ENCODE measurements around the gene CYP4F2. TPM values are rescaled to one million over a fixed set of nuclear protein-coding genes. Genes with fewer than 3 reads are reported as not detected.
"Not testable (repeated sequence)": the region's sequence is repeated elsewhere in the genome, so short reads cannot be mapped to it uniquely, and the experiment has no call there.

The CYP4F2 gene
- polyA plus RNA-seq (2013, experiment 1 of 2): not detected
- polyA plus RNA-seq (2013, experiment 2 of 2): not detected

DNA sequence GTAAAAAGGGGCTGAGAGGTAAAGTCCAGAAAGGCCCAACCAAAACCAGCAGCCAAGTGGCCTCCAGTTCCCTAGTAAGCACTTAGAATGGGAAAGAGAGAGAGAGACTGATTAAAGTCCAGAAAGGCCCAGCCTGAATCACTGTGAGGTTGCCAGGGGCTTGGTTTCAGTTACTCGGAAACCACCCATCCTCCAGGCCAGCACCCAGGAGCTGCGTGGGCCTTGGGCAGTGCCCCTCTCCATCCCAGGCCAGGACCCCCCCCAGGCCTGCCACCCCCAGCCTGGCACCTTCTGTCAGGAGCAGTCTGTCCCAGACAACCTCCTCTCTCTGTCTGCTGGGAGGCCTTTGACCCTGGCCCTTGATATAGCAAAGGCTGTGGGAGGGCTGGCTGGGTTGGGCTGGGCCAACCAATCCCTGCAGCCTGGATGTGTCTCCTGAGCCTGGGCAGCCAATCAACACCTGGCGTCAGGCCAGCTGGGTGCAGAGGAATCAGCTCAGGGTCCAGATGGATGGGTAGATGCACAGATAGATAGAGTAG lies at the start of gene CYP4F2:
Gene CYP4F2 (minus strand): TSS at position 337 of the 539 bp plus-strand sequence. CDS start 463 bp downstream, outside the sequence.
- Histone ChIP-seq H3K36me3 (ENCODE audit: insufficient read depth, low read length) (no peaks in the 10 kb centered on the region), H3K9ac (ENCODE audit: low read depth, low read length) (no peak within 1 kb of the TSS), H3K9me3 (ENCODE audit: insufficient read depth, low read depth, low read length) (peaks cover 80% of the 10 kb centered on the region), H3K4me1 (ENCODE audit: insufficient read depth, low read length) (no peaks in the 10 kb centered on the region), H3K27ac (ENCODE audit: low read depth, low read length) (no peak within 1 kb of the TSS), H3K27me3 (ENCODE audit: insufficient read depth, low read length) (no peaks in the 10 kb centered on the region), H3K4me3 (ENCODE audit: low read length) (no peak within 1 kb of the TSS)
- 73% methylated on average over 3 of the region's 3 CpGs for WGBS

DNA sequence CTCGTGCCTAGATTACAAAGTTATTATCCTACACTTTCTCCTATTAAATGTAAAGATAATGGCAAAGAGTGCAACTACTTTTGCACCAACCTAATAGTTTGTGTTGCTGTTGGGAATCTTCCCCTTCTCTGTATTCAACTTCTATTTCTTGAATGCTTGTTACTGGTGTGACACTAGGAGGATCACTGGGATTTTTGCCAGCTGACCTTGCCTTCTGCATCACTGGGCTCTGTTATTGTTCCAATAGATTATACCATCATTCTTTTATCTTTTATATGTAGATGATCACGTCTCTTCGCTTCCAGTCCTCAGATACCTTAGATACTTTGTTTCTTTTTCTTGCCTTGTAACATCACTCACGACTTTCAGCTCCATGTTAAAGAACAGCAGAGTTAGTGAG lies 47.4 kb upstream of the CYP4F2 start:
- Histone ChIP-seq H3K4me3 (ENCODE audit: low read length) (no peak overlapping the region), H3K36me3 (ENCODE audit: insufficient read depth, low read length) (no peaks in the 10 kb centered on the region), H3K4me1 (ENCODE audit: insufficient read depth, low read length) (no peaks in the 10 kb centered on the region), H3K9ac (ENCODE audit: low read depth, low read length) (no peak overlapping the region), H3K9me3 (ENCODE audit: insufficient read depth, low read depth, low read length) (peaks cover 93% of the 10 kb centered on the region), H3K27ac (ENCODE audit: low read depth, low read length) (no peak overlapping the region), H3K27me3 (ENCODE audit: insufficient read depth, low read length) (no peaks in the 10 kb centered on the region)
- WGBS: 44% methylated on average over 3 of the region's 4 CpGs

DNA sequence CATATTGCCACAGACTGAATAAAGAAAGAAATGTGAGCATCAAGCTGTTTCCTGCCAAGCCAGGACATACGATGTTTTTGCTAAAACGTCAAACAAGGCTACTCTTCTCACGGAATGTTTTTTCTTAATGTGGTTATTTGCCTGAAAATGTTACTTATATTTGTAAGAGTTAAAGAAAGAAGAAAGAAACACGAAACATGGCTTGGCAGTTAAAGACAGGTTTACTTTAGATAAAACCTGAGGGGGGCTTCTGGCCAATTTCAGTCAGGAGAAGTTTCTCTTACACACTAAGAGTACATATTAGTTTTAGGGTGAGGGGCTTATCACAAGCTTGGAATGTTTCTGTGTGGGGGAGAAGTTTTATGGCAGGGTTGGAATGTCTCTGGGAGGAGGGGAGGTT lies 46.5 kb upstream of the CYP4F2 start:
- whole genome bisulfite sequencing: 77% methylated on average over 4 of the region's 4 CpGs
- Histone ChIP-seq H3K36me3 (ENCODE audit: insufficient read depth, low read length) (no peaks in the 10 kb centered on the region), H3K27ac (ENCODE audit: low read depth, low read length) (no peak overlapping the region), H3K9me3 (ENCODE audit: insufficient read depth, low read depth, low read length) (peaks cover 93% of the 10 kb centered on the region), H3K4me3 (ENCODE audit: low read length) (no peak overlapping the region), H3K4me1 (ENCODE audit: insufficient read depth, low read length) (no peaks in the 10 kb centered on the region), H3K27me3 (ENCODE audit: insufficient read depth, low read length) (no peaks in the 10 kb centered on the region), H3K9ac (ENCODE audit: low read depth, low read length) (no peak overlapping the region)

GRCh38 chr19:15937771-15938170 lies 39.9 kb upstream of the CYP4F2 start:
- Histone ChIP-seq H3K9ac (ENCODE audit: low read depth, low read length) (no peak overlapping the region), H3K27ac (ENCODE audit: low read depth, low read length) (no peak overlapping the region), H3K4me1 (ENCODE audit: insufficient read depth, low read length) (no peaks in the 10 kb centered on the region), H3K36me3 (ENCODE audit: insufficient read depth, low read length) (no peaks in the 10 kb centered on the region), H3K27me3 (ENCODE audit: insufficient read depth, low read length) (no peaks in the 10 kb centered on the region), H3K9me3 (ENCODE audit: insufficient read depth, low read depth, low read length) (peaks cover 83% of the 10 kb centered on the region), H3K4me3 (ENCODE audit: low read length) (no peak overlapping the region)
- 30% methylated on average over 2 of the region's 2 CpGs for WGBS

GRCh38 chr19:15936950-15937349 lies 39.1 kb upstream of the CYP4F2 start:
- peaks cover 75% of the 10 kb centered on the region for H3K9me3 ChIP-seq (ENCODE audit: insufficient read depth, low read depth, low read length)
- H3K4me1 ChIP-seq (ENCODE audit: insufficient read depth, low read length): no peaks in the 10 kb centered on the region
- 33% methylated on average over 1 of the region's 2 CpGs for WGBS
- no peaks in the 10 kb centered on the region for H3K36me3 ChIP-seq (ENCODE audit: insufficient read depth, low read length)
- H3K27ac ChIP-seq (ENCODE audit: low read depth, low read length): no peak overlapping the region
- no peak overlapping the region for H3K4me3 ChIP-seq (ENCODE audit: low read length)
- no peaks in the 10 kb centered on the region for H3K27me3 ChIP-seq (ENCODE audit: insufficient read depth, low read length)
- no peak overlapping the region for H3K9ac ChIP-seq (ENCODE audit: low read depth, low read length)

DNA sequence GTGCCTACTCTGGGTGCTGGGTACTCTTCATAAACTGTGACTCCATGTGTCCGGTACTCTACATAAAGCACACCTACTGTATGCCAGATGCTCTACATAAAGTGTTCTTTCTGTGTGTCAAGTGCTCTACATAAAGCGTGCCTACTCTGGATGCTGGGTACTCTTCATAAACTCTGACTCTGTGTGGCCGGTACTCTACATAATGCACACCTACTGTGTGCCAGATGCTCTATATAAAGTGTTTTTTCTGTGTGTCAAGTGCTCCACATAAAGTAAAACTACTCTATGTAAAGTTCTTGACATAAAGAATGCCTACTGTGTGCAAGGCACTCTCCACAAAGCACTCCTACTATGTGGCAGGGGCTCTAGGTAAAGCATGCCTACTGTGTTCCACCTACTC lies 38.3 kb upstream of the CYP4F2 start:
- WGBS: 80% methylated on average over 3 of the region's 3 CpGs

GRCh38 chr19:15935167-15935702 lies 37.4 kb upstream of the CYP4F2 start:
- Histone ChIP-seq H3K9me3 (ENCODE audit: insufficient read depth, low read depth, low read length) (peaks cover 69% of the 10 kb centered on the region), H3K9ac (ENCODE audit: low read depth, low read length) (no peak overlapping the region), H3K27ac (ENCODE audit: low read depth, low read length) (no peak overlapping the region), H3K27me3 (ENCODE audit: insufficient read depth, low read length) (no peaks in the 10 kb centered on the region), H3K4me1 (ENCODE audit: insufficient read depth, low read length) (no peaks in the 10 kb centered on the region), H3K36me3 (ENCODE audit: insufficient read depth, low read length) (no peaks in the 10 kb centered on the region), H3K4me3 (ENCODE audit: low read length) (no peak overlapping the region)
- 65% methylated on average over 3 of the region's 3 CpGs for WGBS

More for the DNA sequence above, 38.3 kb upstream of the CYP4F2 start:
- Histone ChIP-seq H3K4me3 (ENCODE audit: low read length) (no peak overlapping the region), H3K27ac (ENCODE audit: low read depth, low read length) (no peak overlapping the region), H3K27me3 (ENCODE audit: insufficient read depth, low read length) (no peaks in the 10 kb centered on the region), H3K9ac (ENCODE audit: low read depth, low read length) (no peak overlapping the region), H3K36me3 (ENCODE audit: insufficient read depth, low read length) (no peaks in the 10 kb centered on the region), H3K9me3 (ENCODE audit: insufficient read depth, low read depth, low read length) (peaks cover 71% of the 10 kb centered on the region), H3K4me1 (ENCODE audit: insufficient read depth, low read length) (no peaks in the 10 kb centered on the region)

GRCh38 chr19:15934332-15935078 lies 36.6 kb upstream of the CYP4F2 start, which contains the start of gene CYP4F11:
TSS of gene CYP4F11 (minus strand) at chr19:15934529. CDS start at chr19:15934408, 121 bp downstream.
- Histone ChIP-seq H3K4me1 (ENCODE audit: insufficient read depth, low read length) (no peaks in the 10 kb centered on the region), H3K27ac (ENCODE audit: low read depth, low read length) (no peak within 1 kb of the TSS), H3K27me3 (ENCODE audit: insufficient read depth, low read length) (no peaks in the 10 kb centered on the region), H3K4me3 (ENCODE audit: low read length) (no peak within 1 kb of the TSS), H3K9ac (ENCODE audit: low read depth, low read length) (no peak within 1 kb of the TSS), H3K36me3 (ENCODE audit: insufficient read depth, low read length) (no peaks in the 10 kb centered on the region), H3K9me3 (ENCODE audit: insufficient read depth, low read depth, low read length) (peaks cover 68% of the 10 kb centered on the region)
- WGBS: 79% methylated on average over 10 of the region's 10 CpGs

DNA sequence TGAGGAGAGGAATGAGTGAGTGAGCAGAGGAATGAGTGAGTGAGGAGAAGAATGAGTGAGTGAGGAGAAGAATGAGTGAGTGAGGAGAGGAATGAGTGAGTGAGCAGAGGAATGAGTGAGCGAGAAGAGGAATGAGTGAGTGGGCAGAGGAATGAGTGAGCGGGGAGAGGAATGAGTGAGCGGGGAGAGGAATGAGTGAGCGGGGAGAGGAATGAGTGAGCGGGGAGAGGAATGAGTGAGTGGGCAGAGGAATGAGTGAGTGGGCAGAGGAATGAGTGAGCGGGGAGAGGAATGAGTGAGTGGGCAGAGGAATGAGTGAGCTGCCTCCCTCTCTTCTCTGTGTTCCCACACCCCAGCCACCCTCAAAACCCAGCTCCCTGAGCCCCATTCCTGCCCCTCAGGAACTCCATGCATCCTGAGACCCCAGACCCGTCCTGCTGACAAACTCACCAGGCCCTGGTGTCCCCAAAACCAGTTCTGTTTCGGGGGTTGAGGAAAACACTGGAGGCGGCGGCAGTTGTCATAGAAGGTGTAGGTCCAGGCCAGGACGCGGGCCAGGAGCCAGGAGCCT lies 36.0 kb upstream of the CYP4F2 start:
- WGBS: 76% methylated on average over 12 of the region's 12 CpGs
- H3K36me3 ChIP-seq (ENCODE audit: insufficient read depth, low read length); H3K4me3 ChIP-seq (ENCODE audit: low read length); H3K9ac ChIP-seq (ENCODE audit: low read depth, low read length); H3K27me3 ChIP-seq (ENCODE audit: insufficient read depth, low read length); H3K27ac ChIP-seq (ENCODE audit: low read depth, low read length); H3K4me1 ChIP-seq (ENCODE audit: insufficient read depth, low read length): not testable (repeated sequence)
- peaks cover 68% of the 10 kb centered on the region for H3K9me3 ChIP-seq (ENCODE audit: insufficient read depth, low read depth, low read length)

DNA sequence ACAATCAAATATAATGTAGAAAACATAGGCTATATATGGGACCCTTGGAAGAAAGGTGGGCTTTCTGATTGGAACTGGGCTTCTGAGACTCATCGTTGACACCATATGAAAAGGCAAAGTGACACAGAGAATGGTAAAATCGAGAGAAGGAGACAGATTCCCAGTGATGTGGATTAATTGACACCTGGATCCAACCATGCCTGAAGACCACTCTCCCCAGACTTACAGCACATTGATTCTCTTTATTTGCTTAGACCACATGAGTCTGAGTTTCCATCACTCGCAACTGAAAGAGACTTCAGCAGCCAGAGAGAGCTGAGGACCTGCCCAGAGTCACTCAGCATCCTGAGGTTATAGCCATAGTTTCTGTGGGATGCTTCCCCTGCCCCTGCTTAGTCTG lies 30.4 kb upstream of the CYP4F2 start:
- Histone ChIP-seq H3K4me3 (ENCODE audit: low read length) (no peak overlapping the region), H3K27ac (ENCODE audit: low read depth, low read length) (no peak overlapping the region), H3K27me3 (ENCODE audit: insufficient read depth, low read length) (no peaks in the 10 kb centered on the region), H3K4me1 (ENCODE audit: insufficient read depth, low read length) (no peaks in the 10 kb centered on the region), H3K9me3 (ENCODE audit: insufficient read depth, low read depth, low read length) (peaks cover 71% of the 10 kb centered on the region), H3K36me3 (ENCODE audit: insufficient read depth, low read length) (no peaks in the 10 kb centered on the region), H3K9ac (ENCODE audit: low read depth, low read length) (no peak overlapping the region)
- WGBS: 71% methylated on average over 3 of the region's 3 CpGs

DNA sequence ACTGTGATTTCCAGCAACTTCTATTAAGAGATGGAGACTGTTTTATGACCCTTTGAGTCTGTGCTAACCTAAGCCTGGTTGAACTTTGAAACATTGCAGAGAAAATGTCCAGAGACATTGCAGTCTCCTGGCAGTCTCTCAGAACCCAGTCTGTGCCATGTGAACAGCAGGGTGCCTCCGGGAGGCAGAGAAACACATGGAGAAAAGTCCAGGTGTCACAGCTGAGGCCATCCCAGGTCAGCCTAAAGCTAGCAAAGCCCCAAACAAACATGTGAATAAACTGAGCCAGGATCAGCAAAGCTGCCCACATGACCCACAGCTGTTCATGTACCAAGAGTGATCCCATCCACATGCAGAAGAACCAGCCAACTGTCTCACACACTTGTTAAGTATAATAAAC lies 28.6 kb upstream of the CYP4F2 start:
- Histone ChIP-seq H3K9ac (ENCODE audit: low read depth, low read length) (no peak overlapping the region), H3K36me3 (ENCODE audit: insufficient read depth, low read length) (no peaks in the 10 kb centered on the region), H3K4me1 (ENCODE audit: insufficient read depth, low read length) (no peaks in the 10 kb centered on the region), H3K27ac (ENCODE audit: low read depth, low read length) (no peak overlapping the region), H3K4me3 (ENCODE audit: low read length) (no peak overlapping the region), H3K27me3 (ENCODE audit: insufficient read depth, low read length) (no peaks in the 10 kb centered on the region), H3K9me3 (ENCODE audit: insufficient read depth, low read depth, low read length) (peaks cover 89% of the 10 kb centered on the region)
- 0% methylated on average over 1 of the region's 1 CpG for WGBS

Data from HUES64 (cell line).